C4-2B (cell line): ENCODE data around the gene DCHS2.

Source experiments
- ZFX ChIP-seq: fragments of 450-650 bp; IDR thresholded peaks from 2 replicates; pipeline ENCODE4 v1.6.1; 2017
- TF ChIP-seq, protein P1 (sequence below): fragments of 450-650 bp; conservative IDR thresholded peaks from 2 replicates; pipeline ENCODE4 v1.5.1; 2017; ENCODE audit warnings: mild to moderate bottlenecking

GRCh38 chr4:154528869-154529268 is 37.3 kb upstream of the DCHS2 start:
- TF ChIP-seq, protein P1, sequence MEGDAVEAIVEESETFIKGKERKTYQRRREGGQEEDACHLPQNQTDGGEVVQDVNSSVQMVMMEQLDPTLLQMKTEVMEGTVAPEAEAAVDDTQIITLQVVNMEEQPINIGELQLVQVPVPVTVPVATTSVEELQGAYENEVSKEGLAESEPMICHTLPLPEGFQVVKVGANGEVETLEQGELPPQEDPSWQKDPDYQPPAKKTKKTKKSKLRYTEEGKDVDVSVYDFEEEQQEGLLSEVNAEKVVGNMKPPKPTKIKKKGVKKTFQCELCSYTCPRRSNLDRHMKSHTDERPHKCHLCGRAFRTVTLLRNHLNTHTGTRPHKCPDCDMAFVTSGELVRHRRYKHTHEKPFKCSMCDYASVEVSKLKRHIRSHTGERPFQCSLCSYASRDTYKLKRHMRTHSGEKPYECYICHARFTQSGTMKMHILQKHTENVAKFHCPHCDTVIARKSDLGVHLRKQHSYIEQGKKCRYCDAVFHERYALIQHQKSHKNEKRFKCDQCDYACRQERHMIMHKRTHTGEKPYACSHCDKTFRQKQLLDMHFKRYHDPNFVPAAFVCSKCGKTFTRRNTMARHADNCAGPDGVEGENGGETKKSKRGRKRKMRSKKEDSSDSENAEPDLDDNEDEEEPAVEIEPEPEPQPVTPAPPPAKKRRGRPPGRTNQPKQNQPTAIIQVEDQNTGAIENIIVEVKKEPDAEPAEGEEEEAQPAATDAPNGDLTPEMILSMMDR = no peak
- TF ChIP-seq ZFX = no peak
